ENCODE results near the gene MYO7B. TPM values are rescaled to one million over a fixed set of nuclear protein-coding genes. Genes with fewer than 3 reads are reported as not detected.

The MYO7B gene
- total and polyA plus RNA-seq, 2 experiments from 2014 or later: 17.6 to 20.1 TPM

- Histone ChIP-seq H3K9me3 (ENCODE audit: low read depth) (no peaks in the 10 kb centered on the region), H3K4me2 (peak overlapping the region; percentile 33), H3K27ac (no peak overlapping the region), H3K9me2 (replicated peaks; ENCODE audit: insufficient read depth) (no peaks in the 10 kb centered on the region), H3K4me3 (no peak overlapping the region), H2AFZ (no peak overlapping the region), H3K27me3 (no peaks in the 10 kb centered on the region), H3K36me3 (replicated peaks; ENCODE audit: insufficient read depth, low read depth) (no peaks in the 10 kb centered on the region), H3K79me2 (no peaks in the 10 kb centered on the region), H4K20me1 (ENCODE audit: insufficient read depth, poor library complexity, severe bottlenecking) (no peaks in the 10 kb centered on the region), H3K4me1 (ENCODE audit: insufficient read depth) (no peaks in the 10 kb centered on the region)
- DNase-seq (ENCODE audit: low spot score): no peak
- 76% methylated on average over 1 of the region's 1 CpG for WGBS (ENCODE audit: low lambda C conversion rate, missing lambda C conversion rate)
- TF ChIP-seq EZH2 (IDR thresholded peaks at IDR 0.05; ENCODE audit: borderline replicate concordance) (no peak), EZH2phosphoT487 (IDR thresholded peaks at IDR 0.05; ENCODE audit: low read depth, severe bottlenecking, unreplicated experiment) (no peak), CTCF (IDR thresholded peaks at IDR 0.05; ENCODE audit: poor library complexity) (no peak)
These were observed 109.5 kb downstream of the MYO7B start for GRCh38 chr2:127645026-127645394.

- H3K9me2 ChIP-seq (replicated peaks; ENCODE audit: insufficient read depth): no peaks in the 10 kb centered on the region
- no peaks in the 10 kb centered on the region for H3K4me1 ChIP-seq (ENCODE audit: insufficient read depth)
- H3K27ac ChIP-seq: no peak within 1 kb of the TSS
- H3K4me2 ChIP-seq: peak within 1 kb of the TSS; percentile 33
- peak; percentile 51 for DNase-seq (ENCODE audit: low spot score)
- no peaks in the 10 kb centered on the region for H3K27me3 ChIP-seq
- H3K36me3 ChIP-seq (replicated peaks; ENCODE audit: insufficient read depth, low read depth): no peaks in the 10 kb centered on the region
- 81% methylated on average over 26 of the region's 37 CpGs for WGBS (ENCODE audit: low lambda C conversion rate, missing lambda C conversion rate)
- no peaks in the 10 kb centered on the region for H3K79me2 ChIP-seq
- no peaks in the 10 kb centered on the region for H3K9me3 ChIP-seq (ENCODE audit: low read depth)
- H4K20me1 ChIP-seq (ENCODE audit: insufficient read depth, poor library complexity, severe bottlenecking): no peaks in the 10 kb centered on the region
- TF ChIP-seq CTCF (IDR thresholded peaks at IDR 0.05; ENCODE audit: poor library complexity) (no peak), EZH2phosphoT487 (IDR thresholded peaks at IDR 0.05; ENCODE audit: low read depth, severe bottlenecking, unreplicated experiment) (no peak), EZH2 (IDR thresholded peaks at IDR 0.05; ENCODE audit: borderline replicate concordance) (no peak)
- no peak within 1 kb of the TSS for H2AFZ ChIP-seq
- no peak within 1 kb of the TSS for H3K4me3 ChIP-seq
These were observed 110.2 kb downstream of the MYO7B start, which contains the start of gene GPR17 for GRCh38 chr2:127645395-127646291. Gene GPR17 (plus strand): TSS chr2:127646153. CDS start chr2:127650736, 4,583 bp downstream.

GRCh38 chr2:127646487-127647241 lies 111.2 kb downstream of the MYO7B start:
- H2AFZ ChIP-seq: no peak overlapping the region
- H3K27ac ChIP-seq: no peak overlapping the region
- 90% methylated on average over 24 of the region's 24 CpGs for WGBS (ENCODE audit: low lambda C conversion rate, missing lambda C conversion rate)

More at GRCh38 chr2:127646487-127647241, 111.2 kb downstream of the MYO7B start:
- H3K4me2 ChIP-seq: no peak overlapping the region
- no peak overlapping the region for H3K4me3 ChIP-seq
- H3K9me2 ChIP-seq (replicated peaks; ENCODE audit: insufficient read depth): no peaks in the 10 kb centered on the region
- no peaks in the 10 kb centered on the region for H3K4me1 ChIP-seq (ENCODE audit: insufficient read depth)
- no peaks in the 10 kb centered on the region for H3K79me2 ChIP-seq
- DNase-seq (ENCODE audit: low spot score): no peak
- no peaks in the 10 kb centered on the region for H4K20me1 ChIP-seq (ENCODE audit: insufficient read depth, poor library complexity, severe bottlenecking)
- H3K36me3 ChIP-seq (replicated peaks; ENCODE audit: insufficient read depth, low read depth): no peaks in the 10 kb centered on the region
- no peaks in the 10 kb centered on the region for H3K9me3 ChIP-seq (ENCODE audit: low read depth)
- H3K27me3 ChIP-seq: no peaks in the 10 kb centered on the region
- TF ChIP-seq EZH2 (IDR thresholded peaks at IDR 0.05; ENCODE audit: borderline replicate concordance): no peak
- no peak for TF ChIP-seq EZH2phosphoT487 (IDR thresholded peaks at IDR 0.05; ENCODE audit: low read depth, severe bottlenecking, unreplicated experiment)
- no peak for TF ChIP-seq CTCF (IDR thresholded peaks at IDR 0.05; ENCODE audit: poor library complexity)

Measured in hepatocyte (in vitro differentiated cells).